ENCODE measurements around the gene CBX5.

CBX5 gene

DNA sequence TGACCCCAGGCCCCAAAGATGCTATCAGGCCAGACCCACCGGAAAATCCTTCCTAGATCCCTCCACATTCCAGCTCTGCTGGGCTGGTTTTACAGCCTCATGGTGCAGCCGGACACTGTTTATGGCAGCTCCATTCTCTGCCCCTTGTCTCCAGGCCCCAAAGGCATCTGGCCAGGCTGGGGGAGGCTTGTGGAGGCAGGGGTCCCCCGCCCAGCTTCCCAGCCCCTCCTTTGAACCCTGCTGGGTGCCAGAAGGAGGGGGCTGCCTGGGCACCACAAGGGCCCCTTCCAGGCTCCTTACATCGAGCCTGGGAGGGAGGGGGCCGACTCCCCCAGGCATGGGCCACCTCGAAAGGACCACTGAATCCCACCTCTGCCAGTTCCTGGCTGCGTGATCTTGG is 71.3 kb downstream of the CBX5 start:
- DNase-seq (ENCODE audit: low spot score), result no peak
- TF ChIP-seq, protein P1, sequence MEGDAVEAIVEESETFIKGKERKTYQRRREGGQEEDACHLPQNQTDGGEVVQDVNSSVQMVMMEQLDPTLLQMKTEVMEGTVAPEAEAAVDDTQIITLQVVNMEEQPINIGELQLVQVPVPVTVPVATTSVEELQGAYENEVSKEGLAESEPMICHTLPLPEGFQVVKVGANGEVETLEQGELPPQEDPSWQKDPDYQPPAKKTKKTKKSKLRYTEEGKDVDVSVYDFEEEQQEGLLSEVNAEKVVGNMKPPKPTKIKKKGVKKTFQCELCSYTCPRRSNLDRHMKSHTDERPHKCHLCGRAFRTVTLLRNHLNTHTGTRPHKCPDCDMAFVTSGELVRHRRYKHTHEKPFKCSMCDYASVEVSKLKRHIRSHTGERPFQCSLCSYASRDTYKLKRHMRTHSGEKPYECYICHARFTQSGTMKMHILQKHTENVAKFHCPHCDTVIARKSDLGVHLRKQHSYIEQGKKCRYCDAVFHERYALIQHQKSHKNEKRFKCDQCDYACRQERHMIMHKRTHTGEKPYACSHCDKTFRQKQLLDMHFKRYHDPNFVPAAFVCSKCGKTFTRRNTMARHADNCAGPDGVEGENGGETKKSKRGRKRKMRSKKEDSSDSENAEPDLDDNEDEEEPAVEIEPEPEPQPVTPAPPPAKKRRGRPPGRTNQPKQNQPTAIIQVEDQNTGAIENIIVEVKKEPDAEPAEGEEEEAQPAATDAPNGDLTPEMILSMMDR (IDR thresholded peaks at IDR 0.05; ENCODE audit: extremely low read depth, insufficient read depth, missing control alignments), result no peak
- in situ Hi-C loops (cut with MboI; ENCODE audit: low pct_unique_long_range_greater_than_20kb, low sequenced_read_pairs, unreplicated experiment), result no loop called here

DNA sequence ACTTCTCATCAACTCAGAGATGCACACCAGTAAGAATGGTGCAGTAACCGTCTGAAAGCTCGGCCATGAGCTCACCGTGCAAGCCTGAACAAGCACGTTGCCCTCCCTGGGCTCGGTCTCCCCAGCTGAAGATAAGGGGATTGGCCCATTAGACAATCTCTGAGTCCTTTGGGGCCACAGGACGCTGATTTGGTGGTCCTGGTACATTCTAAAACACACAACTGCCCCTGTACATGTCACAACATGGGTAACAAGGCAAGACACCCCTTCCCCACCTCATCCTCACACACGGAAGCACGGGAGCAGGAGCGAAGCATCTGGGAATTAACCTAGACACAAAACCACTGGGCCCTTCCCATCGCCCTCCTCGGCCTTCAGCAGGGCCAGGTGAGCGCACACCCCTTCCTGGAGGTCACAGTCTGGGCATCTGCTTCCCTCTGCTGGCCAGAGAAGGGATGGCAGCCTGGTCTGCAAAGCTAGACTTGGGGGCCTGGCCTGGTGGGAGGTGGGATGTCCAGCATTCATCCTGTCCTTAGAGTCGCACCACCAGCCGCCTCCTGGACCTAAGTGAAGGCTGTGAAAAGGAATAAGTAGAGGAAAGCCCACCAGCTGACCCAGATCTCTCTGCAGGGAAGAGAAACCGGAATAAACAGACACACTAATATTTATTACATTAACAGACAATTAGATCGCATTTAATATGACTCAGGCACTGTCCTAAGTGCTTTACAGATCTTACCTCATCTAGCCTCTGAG is 72.2 kb downstream of the CBX5 start:
- DNase-seq (ENCODE audit: low spot score), result peak; percentile 79
- in situ Hi-C loops (cut with MboI; ENCODE audit: low pct_unique_long_range_greater_than_20kb, low sequenced_read_pairs, unreplicated experiment), result no loop called here
- TF ChIP-seq, protein P1 (IDR thresholded peaks at IDR 0.05; ENCODE audit: extremely low read depth, insufficient read depth, missing control alignments), result peak; percentile 97

DNA sequence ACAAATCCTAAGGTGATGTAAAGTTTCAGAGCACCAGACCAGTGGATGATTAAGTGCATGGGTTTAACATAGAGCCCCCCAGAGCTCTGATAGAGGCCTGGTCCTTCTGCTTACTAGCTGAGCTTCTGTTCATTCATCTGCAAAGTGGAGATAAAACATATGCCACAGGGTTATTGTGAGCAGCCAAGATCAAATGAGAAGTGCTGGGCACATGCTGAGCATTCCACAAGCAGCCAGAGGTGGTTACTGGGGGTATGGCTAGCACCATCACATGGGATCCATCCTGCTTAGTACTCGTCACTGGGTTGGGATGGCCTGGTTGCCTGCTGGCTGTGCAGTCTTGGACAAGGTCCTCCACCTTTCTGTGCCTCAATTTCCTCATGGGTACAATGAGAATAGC is 73.1 kb downstream of the CBX5 start:
- TF ChIP-seq, protein P1 (IDR thresholded peaks at IDR 0.05; ENCODE audit: extremely low read depth, insufficient read depth, missing control alignments), result no peak
- no peak for DNase-seq (ENCODE audit: low spot score)
- in situ Hi-C loops (cut with MboI; ENCODE audit: low pct_unique_long_range_greater_than_20kb, low sequenced_read_pairs, unreplicated experiment), result no loop called here

DNA sequence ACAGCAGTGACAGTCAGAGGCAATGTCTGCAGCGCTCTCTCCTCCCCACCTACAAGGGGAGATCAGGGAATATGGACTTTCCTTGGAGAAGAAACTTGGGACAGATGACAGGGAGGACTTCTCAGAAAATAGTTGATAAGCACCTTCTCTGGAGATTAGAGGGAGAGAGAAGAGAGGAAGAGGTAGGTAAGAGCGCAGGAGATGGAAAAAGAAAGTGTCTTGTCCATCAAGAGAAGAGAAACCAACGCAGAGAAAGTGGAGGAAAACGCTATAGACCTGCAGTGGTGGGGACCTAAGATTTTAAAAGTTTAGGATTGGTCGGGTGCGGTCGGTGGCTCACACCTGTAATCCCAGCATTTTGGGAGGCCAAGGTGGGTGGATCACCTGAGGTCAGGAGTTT is 75.6 kb downstream of the CBX5 start:
- TF ChIP-seq, protein P1 (IDR thresholded peaks at IDR 0.05; ENCODE audit: extremely low read depth, insufficient read depth, missing control alignments), result no peak
- no peak for DNase-seq (ENCODE audit: low spot score)
- in situ Hi-C loops (cut with MboI; ENCODE audit: low pct_unique_long_range_greater_than_20kb, low sequenced_read_pairs, unreplicated experiment), result no loop called here

DNA sequence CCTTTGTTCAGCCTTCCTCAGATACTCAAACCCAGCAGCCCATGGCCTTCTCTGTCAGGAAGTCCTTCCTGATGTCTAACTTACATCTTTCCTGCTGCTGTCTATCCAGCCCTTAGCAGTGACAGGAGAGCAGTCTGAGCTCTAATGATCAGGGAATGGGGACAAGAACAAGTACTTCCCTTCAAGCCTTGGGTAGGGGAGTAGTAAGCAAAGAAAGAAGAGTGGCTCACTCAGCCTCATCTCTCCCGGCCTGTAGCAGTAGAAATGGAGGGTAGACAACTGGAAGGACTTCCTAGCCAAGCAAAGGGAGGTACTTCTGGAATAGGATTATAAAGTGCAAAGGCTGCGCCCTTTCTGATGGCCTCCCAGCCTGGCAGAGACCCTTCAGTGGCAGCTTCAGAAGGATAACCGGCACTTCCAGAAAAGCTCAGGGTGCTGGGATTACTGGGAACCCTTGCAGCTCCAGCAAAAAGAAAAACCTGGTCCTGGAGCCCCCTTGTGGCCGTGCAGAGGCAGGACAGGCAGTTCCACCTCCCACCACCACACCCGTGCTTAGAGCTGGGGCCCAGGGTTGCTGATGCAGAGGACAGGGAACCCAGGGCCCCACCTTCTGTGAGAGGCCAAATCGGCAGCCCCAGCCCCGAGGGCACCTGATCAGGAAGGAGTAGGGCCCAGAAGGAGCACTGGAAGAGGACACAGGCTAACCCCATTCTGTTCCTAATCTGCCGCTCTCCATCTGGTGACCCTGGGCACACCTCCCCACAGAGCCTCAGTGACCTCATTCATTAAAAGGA is 78.7 kb downstream of the CBX5 start:
- in situ Hi-C loops (cut with MboI; ENCODE audit: low pct_unique_long_range_greater_than_20kb, low sequenced_read_pairs, unreplicated experiment), result no loop called here
- DNase-seq (ENCODE audit: low spot score), result peak; percentile 77
- TF ChIP-seq, protein P1 (IDR thresholded peaks at IDR 0.05; ENCODE audit: extremely low read depth, insufficient read depth, missing control alignments), result peak; percentile 92

DNA sequence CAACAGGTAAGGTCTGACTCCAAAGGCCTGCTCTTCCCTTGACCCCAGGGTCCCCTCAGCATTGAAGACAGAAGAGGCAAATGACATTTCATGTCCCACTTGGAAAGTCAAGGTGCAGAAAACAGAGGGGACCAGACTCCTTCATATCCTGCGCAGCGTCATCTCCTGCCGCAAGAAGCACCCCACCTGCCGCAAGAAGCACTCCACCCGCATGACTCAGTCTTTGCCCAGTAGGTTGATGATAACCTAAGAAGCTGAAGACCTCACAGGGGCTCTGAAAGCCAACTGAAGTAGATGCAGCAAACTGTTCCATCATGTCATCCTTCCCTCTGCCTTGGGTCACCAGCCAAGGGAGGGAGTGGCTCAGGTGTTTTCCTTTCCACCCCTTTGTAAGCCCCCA is 79.5 kb downstream of the CBX5 start:
- TF ChIP-seq, protein P1 (IDR thresholded peaks at IDR 0.05; ENCODE audit: extremely low read depth, insufficient read depth, missing control alignments), result no peak
- in situ Hi-C loops (cut with MboI; ENCODE audit: low pct_unique_long_range_greater_than_20kb, low sequenced_read_pairs, unreplicated experiment), result no loop called here
- no peak for DNase-seq (ENCODE audit: low spot score)
